ENCODE results near the gene ACAA1. TPM values are rescaled to one million over a fixed set of nuclear protein-coding genes. Genes with fewer than 3 reads are reported as not detected.

Gene ACAA1
- total and polyA plus RNA-seq, 9 of the 15 experiments (the other 6 are each of a cell fraction or from before 2014, with no cell fraction given), result 4.0 to 88.9 (median 57.2) TPM

DNA sequence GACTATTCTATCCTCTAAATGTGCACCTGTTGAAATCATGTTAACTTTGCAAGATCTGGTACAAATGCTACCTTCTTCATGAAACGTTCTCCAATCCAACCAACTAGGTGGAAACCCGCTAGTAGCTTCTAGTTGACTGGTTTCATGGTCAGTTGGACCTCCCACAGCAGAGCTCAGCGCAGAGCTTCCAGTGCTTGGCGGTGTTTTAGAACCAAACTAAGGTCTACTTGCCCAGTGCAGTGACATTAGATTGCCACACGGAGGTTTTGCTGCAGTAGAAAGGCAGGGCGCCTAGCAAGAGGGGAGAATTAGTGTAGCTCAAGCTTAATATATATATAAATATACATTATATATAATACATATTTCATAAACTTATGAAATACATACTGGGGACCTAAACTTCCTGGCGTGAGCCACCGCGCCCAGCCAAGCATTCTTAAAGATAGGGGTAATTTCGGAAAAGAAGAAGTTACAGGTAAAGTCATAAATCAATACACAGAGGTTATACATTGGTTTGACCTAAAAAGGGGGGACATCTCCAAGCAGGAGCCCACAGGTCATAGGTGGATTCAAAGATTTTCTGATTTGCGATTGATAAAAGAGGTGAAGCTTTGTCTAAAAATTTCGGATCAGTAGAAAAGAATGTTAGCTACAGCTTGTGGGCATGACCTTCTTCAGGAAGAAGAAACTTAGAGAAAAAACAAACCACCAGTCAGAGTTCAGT is 26.4 kb upstream of the ACAA1 start (continued):
- TF ChIP-seq, protein P1, sequence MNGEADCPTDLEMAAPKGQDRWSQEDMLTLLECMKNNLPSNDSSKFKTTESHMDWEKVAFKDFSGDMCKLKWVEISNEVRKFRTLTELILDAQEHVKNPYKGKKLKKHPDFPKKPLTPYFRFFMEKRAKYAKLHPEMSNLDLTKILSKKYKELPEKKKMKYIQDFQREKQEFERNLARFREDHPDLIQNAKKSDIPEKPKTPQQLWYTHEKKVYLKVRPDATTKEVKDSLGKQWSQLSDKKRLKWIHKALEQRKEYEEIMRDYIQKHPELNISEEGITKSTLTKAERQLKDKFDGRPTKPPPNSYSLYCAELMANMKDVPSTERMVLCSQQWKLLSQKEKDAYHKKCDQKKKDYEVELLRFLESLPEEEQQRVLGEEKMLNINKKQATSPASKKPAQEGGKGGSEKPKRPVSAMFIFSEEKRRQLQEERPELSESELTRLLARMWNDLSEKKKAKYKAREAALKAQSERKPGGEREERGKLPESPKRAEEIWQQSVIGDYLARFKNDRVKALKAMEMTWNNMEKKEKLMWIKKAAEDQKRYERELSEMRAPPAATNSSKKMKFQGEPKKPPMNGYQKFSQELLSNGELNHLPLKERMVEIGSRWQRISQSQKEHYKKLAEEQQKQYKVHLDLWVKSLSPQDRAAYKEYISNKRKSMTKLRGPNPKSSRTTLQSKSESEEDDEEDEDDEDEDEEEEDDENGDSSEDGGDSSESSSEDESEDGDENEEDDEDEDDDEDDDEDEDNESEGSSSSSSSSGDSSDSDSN (IDR thresholded peaks at IDR 0.05; ENCODE audit: borderline replicate concordance in 1 of 2, low read depth in 2 of 2, low read length in 2 of 2), result no peak
- no peak for TF ChIP-seq ZNF282 (CRISPR knock-in tag; IDR thresholded peaks at IDR 0.05)
- no peak for TF ChIP-seq HDGF (IDR thresholded peaks at IDR 0.05)
- no peak for TF ChIP-seq FOXK1 (CRISPR knock-in tag; IDR thresholded peaks at IDR 0.05; ENCODE audit: borderline replicate concordance)
- no peak for TF ChIP-seq TOE1 (IDR thresholded peaks at IDR 0.05; ENCODE audit: borderline replicate concordance)
- TF ChIP-seq TOE1 (CRISPR knock-in tag; IDR thresholded peaks at IDR 0.05; ENCODE audit: borderline replicate concordance, low read depth), result no peak
- TF ChIP-seq, protein P2, sequence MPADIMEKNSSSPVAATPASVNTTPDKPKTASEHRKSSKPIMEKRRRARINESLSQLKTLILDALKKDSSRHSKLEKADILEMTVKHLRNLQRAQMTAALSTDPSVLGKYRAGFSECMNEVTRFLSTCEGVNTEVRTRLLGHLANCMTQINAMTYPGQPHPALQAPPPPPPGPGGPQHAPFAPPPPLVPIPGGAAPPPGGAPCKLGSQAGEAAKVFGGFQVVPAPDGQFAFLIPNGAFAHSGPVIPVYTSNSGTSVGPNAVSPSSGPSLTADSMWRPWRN (IDR thresholded peaks at IDR 0.05; ENCODE audit: low read depth), result no peak
- TF ChIP-seq TCF7 (IDR thresholded peaks at IDR 0.05; ENCODE audit: borderline replicate concordance), result no peak
- no peak for TF ChIP-seq ATF1 (CRISPR knock-in tag; IDR thresholded peaks at IDR 0.05)
- no peak for TF ChIP-seq ATF1 (tag; IDR thresholded peaks at IDR 0.05)
- TF ChIP-seq ZNF778 (CRISPR knock-in tag; IDR thresholded peaks at IDR 0.05), result no peak
- no peak for TF ChIP-seq ZNF354B (CRISPR knock-in tag; IDR thresholded peaks at IDR 0.05)
- no peak for TF ChIP-seq ZNF512 (tag; IDR thresholded peaks at IDR 0.05)
- peak; percentile 74 for TF ChIP-seq PKNOX1 (IDR thresholded peaks at IDR 0.05)
- no peak for TF ChIP-seq ZNF311 (CRISPR knock-in tag; IDR thresholded peaks at IDR 0.05)
- no peak for TF ChIP-seq ZNF408 (CRISPR knock-in tag; IDR thresholded peaks at IDR 0.05; ENCODE audit: low read depth)
- TF ChIP-seq RCOR1 (IDR thresholded peaks at IDR 0.05; ENCODE audit: borderline replicate concordance in 1 of 2, low read depth in 2 of 2, low read length in 2 of 2), result 0 out of 4 replicates have a peak, but pooled peaks of 1 of the 2 experiments have one; percentile 26
- TF ChIP-seq SMAD1 (IDR thresholded peaks at IDR 0.05; ENCODE audit: low read depth, low read length, partially characterized antibody), result no peak
- TF ChIP-seq ZEB2 (IDR thresholded peaks at IDR 0.05), result peak; percentile 53; the same call in 1 of the 2 replicates
- TF ChIP-seq RBM15 (IDR thresholded peaks at IDR 0.05; ENCODE audit: insufficient read depth, low read length), result no peak
- no peak for TF ChIP-seq BHLHE40 (IDR thresholded peaks at IDR 0.05; ENCODE audit: low read length)

Data from K562 (cell line).